Measurements from ENCODE around the gene FOXN3.

The FOXN3 gene

DNA sequence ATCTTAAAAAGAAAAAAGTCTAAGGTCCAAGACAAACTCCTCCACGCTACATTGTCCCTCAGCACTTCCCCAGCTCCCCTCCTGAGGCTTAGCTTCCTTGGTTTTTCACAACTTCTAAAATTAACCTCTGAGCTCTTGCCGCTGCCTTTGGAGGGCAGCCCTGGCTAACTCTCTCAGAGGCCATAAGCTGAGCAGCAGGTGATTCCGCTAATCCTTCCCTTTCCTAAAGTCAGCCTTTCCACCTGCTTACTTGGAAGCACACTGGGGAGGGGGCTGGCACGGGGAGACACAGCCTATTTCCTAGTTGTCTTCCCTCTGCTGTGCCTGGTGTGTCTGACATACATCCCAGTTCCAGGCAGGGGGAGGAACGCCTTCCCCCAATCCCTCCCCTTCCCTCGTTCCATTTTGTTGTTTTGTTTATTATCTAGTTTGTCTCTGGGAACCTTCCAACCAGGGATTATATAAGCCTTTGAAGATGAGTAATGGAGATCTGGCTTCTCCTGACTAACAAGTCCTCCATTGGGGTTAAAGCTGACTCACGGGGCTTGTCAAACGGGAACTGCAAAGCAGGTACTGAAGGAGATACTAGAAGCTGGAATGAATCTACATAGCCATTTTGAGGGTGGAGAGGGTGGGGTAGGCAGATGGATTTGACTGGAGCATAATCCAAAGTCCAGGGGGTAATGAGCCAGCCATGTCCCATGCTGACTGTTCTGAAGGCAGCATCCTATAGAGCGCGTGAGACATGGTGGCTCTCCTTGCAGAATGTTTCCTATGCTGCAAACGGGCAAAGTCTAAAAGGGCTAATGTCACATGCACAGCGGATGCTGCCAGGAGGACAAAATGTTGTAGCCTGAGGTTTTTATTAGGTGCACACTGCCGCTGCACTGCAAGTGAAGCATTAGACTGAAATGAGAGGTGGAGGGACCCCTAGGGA is 230.8 kb downstream of the FOXN3 start:
- peak; percentile 93 for DNase-seq

GRCh38 chr14:89184952-89185351 is 232.1 kb downstream of the FOXN3 start:
- DNase-seq, result no peak

- no peak for DNase-seq
Measured at GRCh38 chr14:89182326-89182725, 234.7 kb downstream of the FOXN3 start.

GRCh38 chr14:89180546-89180945 is 236.5 kb downstream of the FOXN3 start:
- DNase-seq, result no peak

DNA sequence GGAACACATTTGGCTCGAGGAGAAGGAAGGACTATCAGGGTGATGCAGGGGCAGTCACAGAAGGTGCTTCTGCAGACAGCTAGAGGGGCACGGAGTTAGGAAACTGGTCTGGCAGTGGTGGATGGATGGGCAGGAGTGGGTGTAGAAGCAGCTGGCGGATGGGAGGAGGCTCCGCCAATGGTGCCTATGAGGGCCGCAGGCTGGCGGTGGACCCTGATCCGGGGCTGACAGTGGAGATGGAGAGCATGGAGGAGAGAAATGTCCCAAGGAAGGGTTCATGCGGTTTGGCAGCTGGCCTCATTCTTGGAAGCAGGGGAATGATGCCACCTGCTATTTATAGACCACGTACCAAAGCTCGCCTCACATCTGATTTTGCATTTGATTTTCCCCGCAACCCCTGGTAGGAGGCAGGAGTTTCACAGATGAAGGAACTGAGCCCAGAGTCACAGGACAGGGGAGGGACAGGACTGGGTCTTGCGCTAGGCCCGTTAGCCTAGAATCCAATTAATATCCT is 237.1 kb downstream of the FOXN3 start:
- DNase-seq, result no peak

DNA sequence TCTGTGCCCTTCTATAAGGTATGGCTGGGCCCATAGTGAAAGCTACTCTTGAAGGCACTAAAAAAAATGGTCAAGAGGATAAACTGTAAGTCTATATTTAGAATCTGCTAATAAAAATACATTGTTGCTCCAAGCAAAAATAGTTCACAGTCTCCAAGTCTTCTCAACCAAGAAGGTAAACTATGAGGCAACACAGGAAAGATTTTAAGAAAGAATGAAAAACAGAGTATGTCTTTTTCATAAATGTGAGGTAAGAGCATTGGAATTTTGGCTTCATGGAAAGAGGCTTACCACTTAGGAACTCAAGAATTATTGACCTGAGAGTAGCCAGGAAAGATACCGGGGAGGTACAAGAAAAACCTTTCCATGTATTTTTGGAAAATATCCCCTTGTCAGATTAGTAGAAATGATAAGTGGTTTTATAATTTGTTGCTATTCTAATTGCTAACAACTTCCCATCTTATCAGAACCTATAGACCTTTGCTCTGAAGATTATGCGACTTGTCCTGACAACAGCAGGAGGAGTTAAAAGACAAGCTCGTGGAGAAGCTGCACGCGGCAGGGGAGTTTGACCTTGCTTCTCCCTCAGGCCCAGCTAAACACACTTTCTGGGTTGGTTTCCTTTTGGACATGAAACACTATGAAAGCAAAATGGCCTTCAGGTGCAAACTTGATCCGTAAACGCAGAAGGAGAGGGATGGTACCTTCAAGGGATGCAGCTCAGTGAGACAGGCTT is 238.1 kb downstream of the FOXN3 start:
- DNase-seq, result no peak

- no peak for DNase-seq
Measured at GRCh38 chr14:89178376-89178775, 238.7 kb downstream of the FOXN3 start.

DNA sequence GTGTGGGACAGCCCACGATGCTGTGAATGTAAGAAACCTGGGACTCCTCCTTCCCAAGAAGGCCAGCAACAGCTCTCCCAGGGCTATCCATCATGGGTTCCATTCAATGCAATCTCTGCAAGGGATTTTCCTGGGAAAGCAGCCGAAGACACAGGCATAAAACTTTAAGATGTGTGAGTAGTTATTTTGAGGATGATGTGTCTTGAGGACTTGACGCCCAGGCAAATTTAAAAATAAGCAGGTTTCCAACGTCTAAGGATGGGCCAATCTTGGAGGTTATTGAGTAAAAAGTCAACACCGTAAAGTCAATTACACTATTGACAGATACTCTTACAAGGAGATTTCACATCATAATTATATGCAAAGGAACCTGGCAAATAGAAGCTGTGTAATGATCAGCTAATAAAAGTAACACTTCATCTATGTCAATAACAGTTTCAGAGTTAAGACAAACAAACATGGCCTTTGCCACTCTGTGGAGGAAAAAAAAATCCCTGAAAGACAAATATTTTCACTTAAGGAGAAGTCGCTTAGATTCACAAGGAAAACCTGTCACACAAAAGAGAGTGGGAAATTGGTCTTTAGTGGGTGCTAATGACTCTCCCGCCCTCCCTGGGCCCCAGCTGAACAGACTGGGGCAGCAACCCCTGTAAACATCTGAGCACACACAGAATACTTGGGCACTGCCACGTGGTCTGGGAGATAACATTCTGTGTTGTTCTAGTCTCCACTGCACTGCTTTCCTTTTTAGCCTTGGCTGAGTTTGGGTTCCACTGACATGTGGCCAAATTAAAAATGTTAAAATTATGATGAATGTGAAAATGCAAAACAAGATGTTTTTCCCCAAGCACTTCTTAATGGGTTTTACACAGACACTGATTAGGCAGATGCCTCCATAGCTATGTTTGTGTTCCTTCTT is 240.9 kb downstream of the FOXN3 start:
- DNase-seq, result no peak

GRCh38 chr14:89171628-89172027 is 245.4 kb downstream of the FOXN3 start:
- no peak for DNase-seq

GRCh38 chr14:89171168-89171567 is 245.9 kb downstream of the FOXN3 start:
- no peak for DNase-seq

GRCh38 chr14:89167705-89168104 is 249.3 kb downstream of the FOXN3 start:
- DNase-seq, result no peak

DNA sequence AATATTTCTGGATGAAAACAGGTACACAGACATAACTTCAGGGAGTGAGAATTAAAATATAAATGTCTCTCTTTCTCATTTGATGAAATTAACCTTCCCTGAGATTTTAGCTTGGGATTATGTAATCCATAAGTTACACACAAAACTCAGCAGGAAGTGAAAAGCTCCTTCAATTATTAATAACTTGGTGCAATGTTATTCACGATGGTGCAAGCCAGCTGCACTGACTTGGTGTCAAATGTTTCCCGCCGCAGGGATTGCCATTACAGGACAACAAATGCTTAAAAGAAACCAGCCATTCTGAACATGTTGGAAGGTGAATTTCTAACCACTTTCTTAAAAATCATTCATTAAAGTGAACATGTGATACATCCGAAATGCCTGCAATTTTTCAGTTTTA is 250.4 kb downstream of the FOXN3 start:
- no peak for DNase-seq

DNA sequence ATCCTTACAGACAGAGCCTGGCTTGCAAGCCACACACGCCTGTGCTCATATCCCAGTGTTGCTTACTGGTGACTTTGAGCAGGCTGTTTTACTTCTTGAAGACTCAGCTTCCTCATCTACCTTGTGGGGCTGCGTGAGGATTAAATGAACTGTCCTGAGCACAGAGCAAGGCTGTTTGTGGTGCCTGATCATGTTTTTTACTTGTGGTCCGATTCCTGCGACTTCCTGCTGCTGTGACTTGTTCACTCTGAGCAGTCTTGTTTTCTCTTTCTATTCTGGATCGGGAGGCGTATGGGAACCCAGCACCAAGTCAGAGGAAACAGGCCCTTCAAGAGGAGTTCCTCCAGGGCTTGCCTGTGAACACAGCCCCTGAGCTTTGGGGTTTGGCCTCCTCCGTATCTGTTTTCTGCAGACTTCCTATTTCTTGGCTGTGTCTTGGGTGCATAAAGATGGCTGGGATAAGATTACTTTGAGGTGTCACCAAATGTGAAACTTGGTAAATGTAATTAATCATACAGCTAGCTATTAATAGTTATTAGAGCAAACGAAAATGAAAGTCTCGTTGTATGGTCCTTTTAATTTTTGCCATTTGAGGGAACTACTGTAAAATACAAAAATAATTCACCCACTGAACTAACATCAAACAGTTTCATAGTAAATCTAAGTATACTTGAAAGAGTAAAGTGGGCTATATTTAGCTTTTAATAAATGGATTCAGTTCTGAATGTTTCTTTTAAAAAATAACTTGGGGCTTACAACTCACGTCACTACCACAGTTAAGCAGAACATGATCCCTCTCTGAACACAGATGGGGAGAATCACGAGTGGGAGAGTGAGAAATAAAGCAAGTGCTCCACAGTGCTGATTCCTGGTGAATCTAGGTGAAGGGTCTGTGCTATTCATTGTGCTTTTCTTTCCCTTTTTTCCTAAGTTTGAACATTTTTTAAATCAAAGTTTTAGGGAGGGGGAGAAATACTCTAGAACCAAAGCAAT is 251.5 kb downstream of the FOXN3 start:
- no peak for DNase-seq

- DNase-seq, result no peak
Measured at GRCh38 chr14:89164168-89165073, 252.6 kb downstream of the FOXN3 start.

DNA sequence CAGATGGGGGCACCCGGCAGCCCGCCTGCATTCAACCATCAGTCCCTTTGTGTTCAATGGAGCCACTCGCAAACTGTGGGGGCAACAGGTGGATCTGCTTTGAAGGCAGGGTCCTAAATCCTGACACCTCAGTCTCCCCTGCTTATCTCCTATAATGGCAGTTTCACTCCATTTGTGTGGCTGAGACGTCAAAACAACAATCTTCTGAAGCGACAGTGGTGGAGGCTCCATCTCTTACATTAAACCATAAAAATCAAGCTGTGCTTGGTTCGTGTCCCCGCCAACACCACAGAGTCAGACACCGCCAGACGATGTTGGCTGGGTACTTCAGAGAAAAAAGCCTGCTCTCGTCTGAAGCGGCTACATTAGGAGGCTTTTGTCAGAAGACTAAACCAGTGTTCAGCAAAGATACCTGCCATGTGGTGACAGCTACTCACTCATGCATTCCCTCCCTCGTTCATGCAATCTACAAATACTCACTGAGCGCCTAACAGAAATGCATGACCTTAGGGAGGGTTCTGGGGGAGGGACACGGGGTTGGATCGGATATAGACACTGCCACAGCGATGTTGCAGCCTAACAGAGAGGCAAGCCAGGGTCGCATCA is 253.9 kb downstream of the FOXN3 start:
- no peak for DNase-seq

DNA sequence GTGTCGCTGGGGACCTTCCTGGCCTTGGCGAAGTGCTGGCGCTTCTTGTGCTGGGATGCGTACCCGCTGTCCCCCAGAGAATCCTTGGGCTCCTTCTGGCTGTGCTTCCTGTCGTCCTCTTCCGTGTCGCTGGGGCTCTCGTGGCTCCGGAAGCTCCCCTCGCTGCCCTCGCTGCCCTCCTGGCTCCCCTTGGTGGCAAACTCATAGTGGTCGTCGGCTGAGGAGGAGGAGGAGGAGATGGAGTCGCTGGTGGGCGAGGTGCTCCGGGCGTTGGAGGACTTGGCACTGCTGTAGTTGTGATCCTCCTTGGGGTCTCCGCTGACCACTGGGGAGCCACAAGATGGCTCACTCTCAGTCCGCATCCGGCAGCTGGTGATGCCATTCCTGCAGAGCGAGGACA is 254.4 kb downstream of the FOXN3 start:
- DNase-seq, result no peak

DNA sequence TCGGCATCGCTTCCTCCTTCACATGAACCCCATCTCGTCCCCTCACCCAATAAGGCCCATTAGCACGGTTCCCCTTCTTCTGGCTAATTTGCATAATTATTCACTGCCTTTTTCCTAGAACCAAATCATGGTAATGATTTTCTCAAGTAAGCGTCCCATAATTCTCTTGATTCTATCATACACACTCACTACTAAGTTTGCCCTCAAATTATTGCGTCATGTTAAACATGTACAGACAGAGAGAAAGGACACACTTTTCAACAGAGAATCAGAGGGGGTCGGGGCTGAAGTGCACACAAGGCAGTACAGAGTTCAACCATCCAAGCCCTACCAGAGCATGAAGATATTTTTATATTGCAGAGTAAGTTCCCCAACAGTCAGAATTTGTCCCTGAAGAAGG is 256.6 kb downstream of the FOXN3 start:
- no peak for DNase-seq

DNA sequence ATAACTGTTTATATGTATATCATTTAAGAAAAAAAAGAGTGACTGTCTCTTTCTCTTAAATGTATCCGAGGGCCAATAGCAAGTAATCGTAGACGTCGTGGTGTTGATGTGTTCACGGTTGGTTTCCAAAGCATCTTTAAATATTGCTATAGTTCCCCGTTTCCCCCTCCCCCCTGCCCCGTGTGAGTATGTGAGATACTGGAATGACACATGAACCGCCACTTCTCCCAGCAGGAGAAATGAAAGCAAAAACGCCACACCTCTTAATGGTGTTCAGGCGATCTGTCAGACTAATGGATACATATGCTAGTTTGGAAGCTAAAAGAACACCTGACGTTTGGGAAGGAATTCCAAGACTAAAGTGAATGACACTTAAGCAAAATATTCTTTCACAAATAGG is 258.3 kb downstream of the FOXN3 start:
- DNase-seq, result no peak

DNA sequence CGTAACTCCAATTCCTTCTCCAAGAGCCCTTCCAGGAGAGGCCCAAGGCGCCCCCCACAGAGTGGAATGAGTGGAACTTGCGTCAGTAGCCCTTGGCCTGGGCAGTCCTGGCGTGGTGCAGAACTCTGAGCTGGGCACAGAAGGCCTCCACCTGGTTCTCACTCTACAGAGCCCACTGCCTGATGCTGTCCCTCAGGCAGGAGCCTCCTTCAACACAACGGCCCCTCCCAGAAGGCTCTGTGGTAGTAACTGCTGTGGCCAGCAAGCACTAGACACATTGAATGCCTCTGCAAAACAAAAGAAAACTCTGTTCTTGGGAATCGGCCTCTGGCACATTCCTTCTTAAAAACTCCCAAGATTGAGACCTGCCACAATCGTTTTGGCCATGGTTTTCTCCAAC is 258.9 kb downstream of the FOXN3 start:
- DNase-seq, result peak; percentile 87

GRCh38 chr14:89155491-89155890 is 261.5 kb downstream of the FOXN3 start:
- DNase-seq, result no peak
